MM.1S (cell line): ENCODE data around the gene HDAC6.

Experiments used
- CTCF ChIP-seq: fragments of 300-600 bp; sonication (generic); IDR thresholded peaks from 2 replicates; pipeline ENCODE4 v1.5.1; 2016; ENCODE audit warnings: antibody characterized with exemption, low read length, mixed read lengths
- EZH2 ChIP-seq: fragments of 300-600 bp; sonication (generic); optimal IDR thresholded peaks from 2 replicates; pipeline ENCODE3; 2017; ENCODE audit warnings: low read depth, mild to moderate bottlenecking, antibody characterized with exemption, low read length, mixed read lengths

- TF ChIP-seq CTCF (no peak), EZH2 (no peak)
These were observed 33.9 kb downstream of the HDAC6 start, which contains the start of gene PCSK1N for GRCh38 chrX:48835524-48836329.
